ENCODE results near the gene SLC22A23.

DNA sequence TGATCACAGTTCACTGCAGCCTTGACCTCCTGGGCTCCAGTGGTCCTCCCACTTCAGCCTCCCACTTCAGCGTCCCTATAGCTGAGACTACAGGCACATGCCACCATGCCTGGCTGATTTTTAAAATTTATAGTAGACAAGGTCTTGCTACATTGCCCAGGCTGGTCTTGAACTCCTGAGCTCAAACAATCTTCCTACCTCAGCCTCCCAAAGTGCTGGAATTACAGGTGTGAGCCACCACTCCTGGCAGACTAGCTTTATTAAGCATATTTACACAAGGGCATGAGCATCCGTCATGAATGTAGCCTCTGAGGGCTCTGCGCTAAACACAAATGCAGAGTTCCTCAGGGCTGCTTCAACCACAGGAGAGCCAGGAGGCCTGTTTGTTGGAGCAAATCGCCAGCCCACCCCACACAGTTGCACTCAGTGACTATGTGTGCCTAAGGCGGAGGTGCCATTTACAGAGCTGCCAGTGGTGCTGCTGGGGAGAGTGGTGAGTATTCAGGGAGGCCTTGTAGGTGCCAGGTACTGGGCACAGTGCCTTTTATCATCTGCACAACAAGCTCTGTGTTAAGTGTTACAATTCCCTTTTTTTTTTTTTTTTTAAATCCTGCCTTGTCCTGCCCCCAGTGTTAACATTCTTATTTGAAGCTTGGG is 119.9 kb downstream of the SLC22A23 start:
- TF ChIP-seq EZH2 (IDR thresholded peaks at IDR 0.05; ENCODE audit: borderline replicate concordance, low read length): no peak
- TF ChIP-seq, protein P1, sequence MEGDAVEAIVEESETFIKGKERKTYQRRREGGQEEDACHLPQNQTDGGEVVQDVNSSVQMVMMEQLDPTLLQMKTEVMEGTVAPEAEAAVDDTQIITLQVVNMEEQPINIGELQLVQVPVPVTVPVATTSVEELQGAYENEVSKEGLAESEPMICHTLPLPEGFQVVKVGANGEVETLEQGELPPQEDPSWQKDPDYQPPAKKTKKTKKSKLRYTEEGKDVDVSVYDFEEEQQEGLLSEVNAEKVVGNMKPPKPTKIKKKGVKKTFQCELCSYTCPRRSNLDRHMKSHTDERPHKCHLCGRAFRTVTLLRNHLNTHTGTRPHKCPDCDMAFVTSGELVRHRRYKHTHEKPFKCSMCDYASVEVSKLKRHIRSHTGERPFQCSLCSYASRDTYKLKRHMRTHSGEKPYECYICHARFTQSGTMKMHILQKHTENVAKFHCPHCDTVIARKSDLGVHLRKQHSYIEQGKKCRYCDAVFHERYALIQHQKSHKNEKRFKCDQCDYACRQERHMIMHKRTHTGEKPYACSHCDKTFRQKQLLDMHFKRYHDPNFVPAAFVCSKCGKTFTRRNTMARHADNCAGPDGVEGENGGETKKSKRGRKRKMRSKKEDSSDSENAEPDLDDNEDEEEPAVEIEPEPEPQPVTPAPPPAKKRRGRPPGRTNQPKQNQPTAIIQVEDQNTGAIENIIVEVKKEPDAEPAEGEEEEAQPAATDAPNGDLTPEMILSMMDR (conservative IDR thresholded peaks at IDR 0.05 in 1 of 2, IDR thresholded peaks at IDR 0.05 in 1 of 2; ENCODE audit: extremely low read depth in 1 of 2, insufficient read depth in 1 of 2, low read depth in 1 of 2, low read length in 2 of 2): no peak

Measured in mammary epithelial cell (primary cell).